IMR-90 (cell line): Measurements from ENCODE around the gene PKNOX1. TPM values are rescaled to one million over a fixed set of nuclear protein-coding genes. Genes with fewer than 3 reads are reported as not detected.

ENCODE experiments used
- ATAC-seq: fragments of 200-7000 bp; cut with Tn5 transposase; 2 replicates; pipeline ENCODE4 v1.9.1; 2020; ENCODE audit warnings: low read depth, mild to moderate bottlenecking, moderate library complexity
- BruUV-seq: library from RNA; stranded (reverse); fragments of 400-500 nt; replicated peaks from 2 replicates; lab custom pipeline; 2021; lab: Mats Ljungman, UMichigan
- CTCF ChIA-PET: fragments of 300-600 bp; formaldehyde crosslinking; extraction: SDS; loops from one replicate; lab custom pipeline; 2021; ENCODE audit warnings: antibody characterized with exemption; lab: Yijun Ruan, JAX
- POLR2A ChIA-PET: fragments of 300-600 bp; sonication (Branson Sonifier 250); formaldehyde crosslinking; loops from one replicate; lab custom pipeline; 2022; ENCODE audit warnings: antibody characterized with exemption; ENCODE audit not compliant: unreplicated experiment; lab: Charles Lee
- DNase-seq: peaks from one replicate; pipeline ENCODE4 v3.0.0; 2013
- H2AFZ ChIP-seq: replicated peaks from 2 replicates; pipeline ENCODE3; 2013; ENCODE audit warnings: low read length, mild to moderate bottlenecking; ENCODE audit not compliant: poor library complexity
- H2AK5ac ChIP-seq: 2 replicates; pipeline ENCODE4 v1.6.1; 2013; ENCODE audit warnings: low read depth, low read length, inconsistent platforms
- H2AK9ac ChIP-seq: replicated peaks from 2 replicates; pipeline ENCODE3; 2013; ENCODE audit warnings: mild to moderate bottlenecking, low read depth, low read length, moderate library complexity; ENCODE audit not compliant: poor library complexity
- H2BK120ac ChIP-seq: 2 replicates; pipeline ENCODE4 v1.6.1; 2013; ENCODE audit warnings: low read depth, low read length, inconsistent platforms
- H2BK15ac ChIP-seq: 3 replicates; pipeline ENCODE4 v1.6.1; 2013; ENCODE audit warnings: low read depth, low read length, inconsistent platforms
- H2BK20ac ChIP-seq: 2 replicates; pipeline ENCODE4 v1.6.1; 2013; ENCODE audit warnings: low read depth, mild to moderate bottlenecking, inconsistent platforms, low read length, moderate library complexity
- H2BK5ac ChIP-seq: 2 replicates; pipeline ENCODE4 v1.6.1; 2013; ENCODE audit warnings: mild to moderate bottlenecking, low read depth, low read length, inconsistent platforms; ENCODE audit not compliant: poor library complexity, severe bottlenecking
- H3K14ac ChIP-seq: replicated peaks from 2 replicates; pipeline ENCODE4 v1.6.1; 2013; ENCODE audit warnings: low read depth, low read length, inconsistent platforms
- H3K18ac ChIP-seq: 2 replicates; pipeline ENCODE4 v1.6.1; 2013; ENCODE audit warnings: low read depth, low read length, control low read depth
- H3K23ac ChIP-seq: 2 replicates; pipeline ENCODE4 v1.6.1; 2013; ENCODE audit warnings: low read depth, low read length, inconsistent platforms
- H3K27ac ChIP-seq: 2 replicates; pipeline ENCODE4 v1.5.1; 2013; ENCODE audit warnings: mild to moderate bottlenecking, control low read depth, low read length; ENCODE audit not compliant: insufficient read depth
- H3K27me3 ChIP-seq: 2 replicates; pipeline ENCODE4 v1.6.1; 2013; ENCODE audit warnings: low read length; ENCODE audit not compliant: control insufficient read depth, insufficient read depth
- H3K36me3 ChIP-seq: 2 replicates; pipeline ENCODE4 v1.6.1; 2013; ENCODE audit warnings: low read length, mixed read lengths; ENCODE audit not compliant: control insufficient read depth, insufficient read depth
- H3K4ac ChIP-seq: 2 replicates; pipeline ENCODE4 v1.6.1; 2013; ENCODE audit warnings: low read depth, low read length, inconsistent platforms
- H3K4me1 ChIP-seq: 2 replicates; pipeline ENCODE4 v1.6.1; 2013; ENCODE audit warnings: low read length, mixed read lengths; ENCODE audit not compliant: control insufficient read depth, insufficient read depth
- H3K4me2 ChIP-seq: 2 replicates; pipeline ENCODE4 v1.6.1; 2013; ENCODE audit warnings: low read depth, mild to moderate bottlenecking, control low read depth, low read length, moderate library complexity
- H3K4me3 ChIP-seq: 2 replicates; pipeline ENCODE4 v1.5.1; 2013; ENCODE audit warnings: low read depth, mild to moderate bottlenecking, control low read depth, low read length, moderate library complexity; ENCODE audit not compliant: insufficient read depth
- H3K56ac ChIP-seq: 2 replicates; pipeline ENCODE4 v1.6.1; 2013; ENCODE audit warnings: low read length, inconsistent platforms; ENCODE audit not compliant: insufficient read depth; ENCODE audit errors: extremely low read depth
- H3K79me1 ChIP-seq, 2 experiments: 2 replicates each; pipeline ENCODE4 v1.6.1; 2013; ENCODE audit warnings: low read length in 2 of 2, inconsistent platforms in 1 of 2, low read depth in 1 of 2
- H3K9ac ChIP-seq: 2 replicates; pipeline ENCODE4 v1.6.1; 2013; ENCODE audit warnings: low read depth, low read length, control low read depth
- H3K9me1 ChIP-seq: 2 replicates; pipeline ENCODE4 v1.6.1; 2013; ENCODE audit warnings: low read length, inconsistent platforms; ENCODE audit not compliant: insufficient read depth
- H3K9me3 ChIP-seq: 2 replicates; pipeline ENCODE4 v1.6.1; 2013; ENCODE audit warnings: low read length; ENCODE audit not compliant: control insufficient read depth, insufficient read depth
- H4K20me1 ChIP-seq: 2 replicates; pipeline ENCODE4 v1.6.1; 2013; ENCODE audit warnings: low read length, inconsistent platforms; ENCODE audit not compliant: insufficient read depth
- H4K5ac ChIP-seq: 2 replicates; pipeline ENCODE4 v1.6.1; 2013; ENCODE audit warnings: mild to moderate bottlenecking, low read depth, low read length, control low read depth
- H4K8ac ChIP-seq, 2 experiments: 2 replicates each; pipeline ENCODE4 v1.6.1; 2013; ENCODE audit warnings: low read depth in 2 of 2, low read length in 2 of 2, control low read depth in 1 of 2, inconsistent platforms in 1 of 2
- H4K91ac ChIP-seq: 2 replicates; pipeline ENCODE4 v1.6.1; 2013; ENCODE audit warnings: low read depth, low read length, inconsistent platforms; ENCODE audit not compliant: insufficient read depth
- MAFK ChIP-seq: IDR thresholded peaks from 2 replicates; pipeline ENCODE4 v1.6.1; 2012; ENCODE audit warnings: low read depth, low read length, improper control_type of control experiment
- MAZ ChIP-seq: IDR thresholded peaks from 2 replicates; pipeline ENCODE4 v1.6.1; 2012; ENCODE audit warnings: low read depth, mild to moderate bottlenecking, low read length, improper control_type of control experiment, moderate library complexity, borderline replicate concordance
- POLR2A ChIP-seq: IDR thresholded peaks from 2 replicates; pipeline ENCODE4 v1.6.1; 2012; ENCODE audit warnings: mild to moderate bottlenecking, low read depth, low read length
- WGBS, 2 experiments: methylation state at CpG; one replicate each; pipeline versions ENCODE4 v1.1.5 to v1.1.7; 2013; ENCODE audit warnings: missing lambda C conversion rate in 2 of 2; ENCODE audit not compliant: insufficient read length in 1 of 2; ENCODE audit errors: extremely low coverage in 2 of 2; 5-methylcytosine and 5-hydroxymethylcytosine counted together
- dilution Hi-C: fragments of 300-500 bp; cut with HindIII; formaldehyde crosslinking; loops from one replicate; pipeline ENCODE4 v1.14.3; 2018; ENCODE audit warnings: low sequenced_read_pairs; ENCODE audit not compliant: unreplicated experiment
- in situ Hi-C: fragments of 300-500 bp; cut with MboI; formaldehyde crosslinking; loops from 3 replicates; pipeline ENCODE4 v1.14.3; 2019; ENCODE audit warnings: low sequenced_read_pairs, inconsistent platforms, mixed read lengths
- intact Hi-C: fragments of 100-400 bp; cut with micrococcal nuclease; formaldehyde crosslinking; loops from 2 replicates; pipeline ENCODE4 v1.10.0; 2022
- polyA plus RNA-seq, 3 experiments: library from polyadenylated mRNA; depleted of rRNA; stranded (reverse); fragments of >200 nt; gene quantifications; 2 replicates each; pipeline ENCODE4 v1.2.3, GENCODE V29; 2012; ENCODE audit warnings: low replicate concordance in 1 of 3
- total RNA-seq: library from RNA; depleted of rRNA; stranded (reverse); fragments of >200 nt; gene quantifications from 2 replicates; pipeline ENCODE4 v1.2.3, GENCODE V29; 2012

PKNOX1 gene
- total and polyA plus RNA-seq, 2 of the 4 experiments (the other 2 are of a cell fraction), result 35.0 to 61.0 TPM

GRCh38 chr21:42974832-42975820 lies 764 bp downstream of the PKNOX1 start:
- POLR2A ChIA-PET, result no interaction called here
- peak overlapping the region; percentile 96 for H2AK9ac ChIP-seq
- ATAC-seq, result peak; percentile 31

More at GRCh38 chr21:42974832-42975820, 764 bp downstream of the PKNOX1 start:
- Histone ChIP-seq H2AK5ac (peak overlapping the region; percentile 83), H3K14ac (peak overlapping the region; percentile 97), H2BK5ac (peak overlapping the region; percentile 96), H4K91ac (peak overlapping the region; percentile 91), H3K79me1 (peaks cover 18 to 51% of the 10 kb centered on the region in 2 experiments), H3K36me3 (peaks cover 1% of the 10 kb centered on the region; the same call in 1 of the 2 replicates), H3K4me1 (peaks cover 3% of the 10 kb centered on the region), H3K56ac (peak overlapping the region; percentile 96), H3K23ac (peak overlapping the region; percentile 99), H3K4me3 (peak overlapping the region; percentile 70), H2BK120ac (peak overlapping the region; percentile 73), H2BK20ac (peak overlapping the region; percentile 69; the same call in 1 of the 2 replicates), H3K9ac (peak overlapping the region; percentile 94), H3K4me2 (peak overlapping the region; percentile 81), H2BK15ac (peak overlapping the region; percentile 17; the same call in 1 of the 3 replicates), H4K20me1 (peaks cover 5% of the 10 kb centered on the region; the same call in 1 of the 2 replicates), H3K4ac (peak overlapping the region; percentile 94), H3K9me1 (peaks cover 14% of the 10 kb centered on the region), H3K9me3 (peaks cover 2% of the 10 kb centered on the region; the same call in 1 of the 2 replicates), H3K27me3 (no peaks in the 10 kb centered on the region), H4K8ac (peak overlapping the region; percentile 88 to 95), H3K18ac (peak overlapping the region; percentile 89), H3K27ac (peak overlapping the region; percentile 98), H4K5ac (peak overlapping the region; percentile 94), H2AFZ (peak overlapping the region; percentile 90)
- dilution Hi-C loops, result no loop called here
- TF ChIP-seq MAZ, result peak; percentile 20; the same call in 1 of the 2 replicates
- no peak for TF ChIP-seq MAFK
- peak; percentile 60 for TF ChIP-seq POLR2A
- peak; percentile 64 for DNase-seq
- CTCF ChIA-PET, result no interaction called here
- in situ Hi-C loops, result no loop called here
- intact Hi-C loops, result no loop called here
- no TSS peak for BruUV-seq
- 0% methylated on average over 21 of the region's 125 CpGs; no CpG with 5 or more reads in 1 of the 2 experiments for WGBS, 2 experiments
